Measurements from ENCODE around the gene LYAR.

The LYAR gene

DNA sequence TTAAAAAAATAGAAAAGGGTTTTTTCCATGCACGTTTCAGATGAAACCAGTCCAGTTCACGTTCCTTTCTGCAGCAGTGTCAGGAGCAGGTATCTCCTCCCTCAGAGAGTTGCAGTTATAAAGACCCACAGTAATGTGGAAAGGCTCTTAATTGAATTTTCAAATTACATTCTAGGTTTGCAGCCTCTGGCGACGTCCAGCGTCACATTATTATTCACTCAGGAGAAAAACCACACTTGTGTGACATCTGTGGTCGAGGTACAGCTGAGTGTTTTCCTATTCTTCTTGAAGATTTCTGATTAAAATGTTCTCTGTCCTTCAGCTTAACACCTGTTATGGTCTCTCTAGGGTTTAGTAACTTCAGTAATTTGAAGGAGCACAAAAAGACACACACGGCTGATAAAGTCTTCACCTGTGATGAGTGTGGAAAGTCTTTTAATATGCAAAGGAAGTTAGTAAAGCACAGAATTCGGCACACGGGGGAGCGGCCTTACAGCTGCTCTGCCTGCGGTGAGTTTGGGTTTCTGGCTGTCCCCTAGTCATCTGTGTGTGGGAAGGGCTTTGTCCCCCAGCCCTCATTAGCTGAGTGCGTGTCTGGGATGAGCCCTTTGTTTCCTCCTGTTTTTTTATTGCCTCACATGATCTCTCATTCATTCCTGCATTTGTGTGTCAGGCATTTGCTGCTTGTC lies 25.7 kb upstream of the LYAR start:
- no peak for DNase-seq

DNA sequence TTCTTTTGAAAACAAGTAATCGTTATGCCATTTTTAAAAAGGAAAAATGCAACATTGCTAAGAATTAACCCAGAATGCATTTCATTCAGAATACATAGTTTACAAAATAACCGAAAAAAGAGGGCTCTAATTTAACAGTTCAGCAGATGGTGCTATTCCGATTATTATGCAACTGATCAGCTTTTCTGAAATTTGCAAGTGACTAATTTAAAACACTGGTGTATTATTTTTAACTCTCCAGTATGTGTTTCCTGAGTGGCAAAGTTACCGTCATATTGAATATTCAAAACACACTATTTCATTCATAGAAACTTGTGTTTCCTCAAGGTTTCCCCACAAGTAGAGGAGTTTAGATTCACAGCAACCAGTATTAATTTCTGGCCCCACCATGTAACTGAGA lies 21.2 kb upstream of the LYAR start:
- no peak for DNase-seq

DNA sequence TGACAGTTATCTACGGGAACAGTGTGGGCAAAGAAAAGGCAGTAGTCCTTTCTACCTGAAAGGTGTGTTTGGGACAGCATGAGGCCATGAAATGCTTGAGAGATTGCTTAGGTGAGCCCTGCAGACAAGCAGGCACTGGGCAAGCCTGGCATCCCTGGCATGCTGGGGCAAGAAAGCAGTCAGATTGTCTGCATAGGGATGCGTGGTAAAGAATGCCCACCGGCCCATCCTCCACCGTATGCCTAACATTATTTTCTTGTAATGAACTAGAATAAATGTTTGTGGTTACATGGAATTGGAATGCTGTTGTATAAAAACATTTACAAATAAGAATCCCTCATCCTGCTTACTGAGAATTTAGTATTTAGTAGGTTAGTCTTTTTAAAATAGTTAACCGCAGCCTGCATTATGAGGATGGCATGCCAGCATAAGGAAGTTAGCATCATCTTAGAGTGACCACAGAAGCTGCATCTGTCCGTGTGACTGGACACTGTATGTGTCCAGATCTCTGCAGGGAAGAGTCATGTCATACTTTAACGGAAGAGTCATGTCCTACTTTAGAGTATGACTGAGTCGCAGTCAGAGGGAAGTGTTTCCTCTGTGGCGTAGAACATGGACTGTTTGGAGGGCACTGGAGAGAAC lies 19.0 kb upstream of the LYAR start:
- no peak for DNase-seq

DNA sequence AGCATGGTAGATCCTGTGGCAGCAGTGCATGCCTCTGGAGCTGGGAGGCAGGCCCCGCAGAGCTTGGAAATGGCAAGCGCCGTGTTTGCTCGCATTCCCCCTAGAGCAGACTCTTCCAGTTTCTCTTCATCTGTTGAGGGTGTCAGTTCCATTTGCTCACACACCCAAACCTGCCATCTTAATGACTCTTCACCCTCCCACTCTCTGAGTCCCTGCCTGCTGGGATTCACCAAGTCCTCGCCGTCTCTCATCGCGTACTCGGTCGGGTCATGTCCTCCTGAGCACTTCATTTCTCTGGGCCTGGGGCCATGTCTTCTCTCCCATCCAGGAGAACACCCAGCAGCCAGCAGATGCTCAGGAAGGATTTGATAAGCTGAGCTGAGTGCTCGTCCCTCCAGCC lies 17.0 kb upstream of the LYAR start:
- DNase-seq = no peak

DNA sequence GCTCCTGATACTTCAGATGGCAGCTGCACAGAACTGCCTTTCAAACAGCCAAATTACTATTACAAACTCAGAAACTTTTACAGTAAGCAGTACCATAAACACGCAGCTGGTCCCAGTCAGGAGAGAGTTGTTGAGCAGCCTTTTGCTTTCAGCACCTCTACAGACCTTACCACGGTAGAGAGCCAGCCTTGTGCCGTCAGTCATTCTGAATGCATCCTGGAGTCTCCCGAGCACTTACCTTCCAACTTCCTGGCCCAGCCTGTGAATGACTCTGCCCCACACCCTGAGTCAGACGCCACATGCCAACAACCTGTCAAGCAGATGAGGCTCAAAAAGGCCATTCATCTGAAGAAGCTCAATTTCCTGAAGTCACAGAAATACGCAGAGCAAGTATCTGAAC lies 12.5 kb upstream of the LYAR start:
- no peak for DNase-seq

DNA sequence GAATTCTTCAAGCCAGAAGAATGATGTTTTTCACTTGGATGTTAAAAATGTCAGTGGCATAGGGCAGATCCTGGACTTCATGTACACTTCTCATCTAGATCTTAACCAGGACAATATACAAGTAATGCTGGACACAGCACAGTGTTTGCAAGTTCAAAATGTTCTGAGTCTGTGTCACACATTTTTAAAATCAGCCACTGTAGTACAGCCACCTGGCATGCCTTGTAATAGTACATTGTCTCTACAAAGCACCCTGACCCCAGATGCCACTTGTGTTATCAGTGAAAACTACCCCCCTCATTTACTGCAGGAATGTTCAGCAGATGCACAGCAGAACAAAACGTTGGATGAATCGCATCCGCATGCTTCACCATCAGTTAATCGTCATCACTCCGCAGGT lies 12.0 kb upstream of the LYAR start:
- DNase-seq = no peak

DNA sequence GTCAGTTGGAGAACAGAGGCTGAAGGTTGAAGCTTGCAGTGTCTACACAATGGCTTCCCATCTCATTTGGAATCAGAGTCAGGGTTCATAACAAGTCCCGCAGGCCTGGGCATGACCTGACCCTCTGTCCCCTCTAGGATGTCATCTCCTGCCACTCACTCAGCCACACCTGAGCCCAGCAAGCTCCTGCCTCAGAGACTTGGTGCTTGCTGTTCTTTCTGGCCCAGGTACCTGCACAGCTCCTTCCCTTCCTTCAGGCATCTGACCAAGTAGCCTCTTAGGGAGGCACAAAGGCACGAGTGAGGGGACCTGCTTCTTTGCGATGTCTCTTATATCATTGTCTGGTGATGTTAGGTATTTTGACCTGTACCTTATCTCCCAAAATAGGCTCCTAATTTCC lies 9.1 kb upstream of the LYAR start:
- no peak for DNase-seq

DNA sequence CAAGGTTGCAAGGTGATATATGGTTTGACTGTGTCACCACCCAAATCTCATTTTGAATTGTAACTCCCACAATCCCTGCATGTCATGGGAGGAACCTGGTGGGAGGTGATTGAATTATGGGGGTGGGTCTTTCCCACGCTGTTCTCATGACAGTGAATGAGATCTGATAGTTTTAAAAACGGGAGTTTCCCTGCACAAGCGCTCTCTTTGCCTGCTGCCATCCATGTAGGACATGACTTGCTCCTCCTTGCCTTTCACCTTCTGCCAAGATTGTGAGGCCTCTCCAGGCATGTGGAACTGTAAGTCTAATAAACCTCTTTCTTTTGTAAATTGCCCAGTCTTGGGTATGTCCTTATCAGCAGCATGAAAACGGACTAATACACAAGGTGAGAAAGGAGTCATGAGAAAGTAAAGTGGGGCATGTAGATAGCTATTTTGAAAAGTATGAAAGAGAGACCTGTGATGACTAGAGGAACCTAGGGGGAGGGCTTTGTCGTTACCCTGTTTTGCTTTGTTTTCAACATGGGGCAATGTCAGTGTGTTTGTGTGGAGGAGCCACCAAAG lies 6.4 kb upstream of the LYAR start:
- no peak for DNase-seq

DNA sequence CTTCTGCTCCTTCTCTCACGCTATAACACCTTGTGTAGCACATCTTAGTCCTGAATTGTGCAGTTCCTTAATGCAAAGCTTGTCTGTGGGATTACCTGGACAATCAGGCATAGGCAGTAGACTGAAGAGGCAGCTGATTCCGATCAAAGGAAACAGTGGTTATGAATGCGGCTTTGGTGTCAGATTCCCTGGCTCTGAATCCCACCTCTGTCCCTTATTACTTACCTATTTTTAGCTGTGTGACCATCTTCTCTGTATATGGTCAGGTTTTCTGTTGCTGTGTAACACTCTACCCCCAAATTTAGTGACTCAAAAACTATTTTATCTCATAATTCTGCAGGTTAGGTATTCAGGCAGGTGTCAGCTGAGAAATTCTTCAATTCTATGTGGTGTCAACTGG lies 3.3 kb upstream of the LYAR start:
- no peak for DNase-seq

DNA sequence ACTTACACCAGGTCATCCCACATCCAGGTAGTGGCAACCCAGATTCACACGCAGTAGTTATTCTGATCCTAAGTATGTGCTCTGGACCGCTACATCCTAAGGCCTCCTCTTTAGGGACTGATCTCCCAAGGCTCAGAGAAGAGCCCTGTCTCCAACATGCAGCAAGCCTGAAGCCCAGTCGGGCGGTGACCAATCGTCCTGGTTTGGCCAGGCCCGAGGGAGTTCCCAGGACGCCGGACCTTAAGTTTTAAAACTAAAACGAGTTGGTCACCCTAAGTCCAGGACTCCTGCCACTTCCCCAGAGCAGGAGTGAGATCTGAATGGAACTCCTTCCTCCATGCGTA lies 385 bp downstream of the LYAR start:
- no peak for DNase-seq

DNA sequence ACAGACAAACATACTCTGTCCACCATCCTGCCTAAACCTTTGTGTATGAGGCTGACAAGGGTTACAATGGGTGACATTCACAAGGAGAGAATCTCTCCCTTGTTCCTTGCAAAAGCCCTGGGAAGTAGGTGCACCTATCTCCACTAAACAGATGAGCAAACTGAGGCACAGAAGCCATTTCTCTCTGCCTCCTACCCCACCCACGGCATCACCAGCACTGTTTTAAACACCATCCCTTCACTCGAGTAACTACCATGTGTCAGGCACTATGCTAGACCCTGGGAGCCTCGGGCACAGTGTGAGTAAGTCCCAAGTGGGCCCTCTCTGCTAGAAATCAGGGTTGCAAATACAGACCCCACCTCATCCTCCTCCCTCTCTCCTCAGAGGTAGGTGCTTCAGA lies 899 bp downstream of the LYAR start:
- no peak for DNase-seq

DNA sequence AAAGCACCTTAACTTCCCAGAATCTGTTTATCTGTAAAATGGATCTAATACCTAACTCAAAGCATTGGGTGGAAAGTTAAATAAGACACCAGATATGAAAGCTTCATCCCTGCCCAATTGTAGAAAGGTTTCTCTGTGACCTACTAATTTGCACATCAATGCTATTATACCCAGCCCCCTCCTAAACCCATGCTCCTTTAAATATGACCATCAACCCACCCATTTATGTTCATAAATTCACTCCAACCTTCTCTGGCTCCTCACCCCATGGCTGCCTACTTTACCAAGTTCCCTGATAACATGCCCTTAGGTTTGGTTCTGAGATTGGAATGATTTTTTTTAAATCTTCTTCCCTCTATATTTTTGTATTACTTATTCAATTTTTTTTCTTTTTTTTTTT lies 1.9 kb downstream of the LYAR start:
- DNase-seq = no peak

DNA sequence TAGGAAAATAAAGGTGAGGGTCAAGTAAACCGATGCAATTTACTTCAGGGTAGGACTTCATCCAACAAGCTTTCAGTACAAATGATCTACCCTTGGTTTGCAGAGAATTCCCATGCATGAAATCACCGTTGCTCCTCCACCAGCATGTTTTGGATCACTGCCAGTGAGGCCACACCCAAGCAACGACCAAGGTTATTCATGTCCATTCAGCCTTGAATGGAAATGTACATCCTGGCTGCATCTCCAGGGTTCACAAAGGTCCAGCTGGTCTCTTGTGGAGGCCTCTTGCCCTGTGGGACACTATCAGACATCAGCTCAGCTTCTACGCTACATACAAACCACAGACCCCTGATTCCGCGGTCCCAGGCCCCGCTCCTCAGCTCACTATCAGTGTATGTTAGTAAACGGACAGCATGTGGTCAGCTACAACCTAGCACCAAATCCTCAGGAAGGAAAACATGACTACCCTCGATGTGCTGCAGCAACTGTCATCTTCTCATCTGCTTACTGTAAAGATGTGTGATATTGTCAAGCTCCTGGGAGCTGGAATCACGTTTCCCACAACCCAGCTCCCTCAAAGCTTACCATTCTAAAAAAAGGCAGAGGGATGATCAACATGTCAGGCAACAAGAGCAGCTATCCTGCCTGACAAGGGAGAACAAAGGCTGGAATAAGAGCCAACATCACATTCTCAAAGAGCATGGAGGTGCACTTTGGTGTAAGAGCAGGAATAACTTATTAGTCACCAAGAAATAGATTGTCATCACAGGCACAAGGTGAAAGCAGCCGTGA lies 4.9 kb downstream of the LYAR start:
- DNase-seq = no peak

DNA sequence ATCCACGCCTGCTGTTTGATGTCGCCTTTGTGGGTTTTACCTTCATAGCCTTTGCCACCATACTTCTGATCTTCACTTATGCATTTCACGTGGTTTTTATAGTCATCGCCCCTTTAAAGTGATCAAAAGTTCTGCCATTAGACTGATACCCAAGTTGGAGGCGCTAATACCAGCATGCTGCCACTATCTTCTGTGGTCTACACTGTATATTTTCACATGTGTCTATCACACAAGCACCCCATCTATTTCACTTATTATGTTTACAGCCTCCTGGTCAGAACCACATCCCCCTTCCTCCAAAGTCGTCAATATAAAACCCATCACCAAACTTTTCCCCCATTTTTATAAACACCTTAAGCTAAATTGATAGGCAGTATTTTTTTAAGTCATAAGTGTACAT lies 8.2 kb downstream of the LYAR start:
- no peak for DNase-seq

DNA sequence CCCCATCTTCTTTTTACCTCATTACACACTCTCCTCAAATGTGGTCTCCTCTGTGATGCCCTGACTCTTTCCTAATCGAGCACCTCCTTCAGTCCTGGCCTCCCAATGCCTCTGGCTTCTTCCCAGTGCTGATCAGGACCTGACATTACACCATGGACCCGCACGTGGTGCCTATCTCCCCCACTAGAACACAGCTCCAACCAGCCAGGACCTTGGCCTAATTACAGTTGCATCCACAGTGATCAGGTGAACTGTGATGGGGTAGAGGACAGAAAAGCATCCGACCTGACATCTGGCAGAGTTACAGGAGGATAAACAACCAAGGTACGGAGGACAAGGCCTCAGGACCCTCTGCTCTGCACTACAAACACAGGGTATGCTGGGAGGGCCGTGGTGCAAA lies 12.4 kb downstream of the LYAR start:
- DNase-seq = no peak

DNA sequence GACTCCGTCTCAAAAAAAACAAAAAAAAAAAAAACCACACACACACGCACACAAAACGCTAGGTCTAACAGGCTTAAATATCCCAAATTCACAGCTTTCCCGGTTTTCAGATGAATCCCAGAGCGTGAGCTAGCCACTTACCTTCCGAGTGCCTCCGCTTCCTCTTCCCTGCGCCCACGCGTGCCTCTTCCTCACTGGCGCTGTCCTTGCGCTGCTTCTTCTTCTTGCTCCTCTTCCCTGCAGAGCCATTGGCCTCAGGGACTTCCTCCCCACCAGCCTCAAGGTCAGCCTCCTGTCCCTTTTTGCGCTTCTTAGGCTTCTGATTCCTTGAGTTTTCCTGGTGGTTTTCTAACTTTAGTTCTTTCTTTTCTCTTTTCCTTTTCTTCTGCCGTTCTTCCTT lies 15.7 kb downstream of the LYAR start:
- no peak for DNase-seq

DNA sequence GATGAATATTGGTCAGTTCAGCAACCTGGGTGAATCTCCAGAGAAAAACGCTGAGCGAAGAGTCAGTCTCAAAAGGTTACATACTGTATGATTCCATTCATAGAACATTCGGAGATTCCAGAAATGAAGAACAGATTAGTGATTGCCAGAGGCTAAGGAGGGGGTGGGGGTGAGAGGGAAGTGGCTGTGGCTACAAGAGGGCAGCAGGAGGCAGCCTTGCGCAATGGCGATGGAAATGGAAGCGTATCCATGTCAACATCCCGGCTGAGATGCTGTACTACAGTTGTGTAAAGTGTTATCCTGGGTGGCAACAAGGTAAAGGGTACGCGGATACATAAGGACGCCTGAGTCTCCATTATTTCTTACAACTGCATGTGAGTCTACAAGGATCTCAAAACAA lies 18.0 kb downstream of the LYAR start:
- no peak for DNase-seq

DNA sequence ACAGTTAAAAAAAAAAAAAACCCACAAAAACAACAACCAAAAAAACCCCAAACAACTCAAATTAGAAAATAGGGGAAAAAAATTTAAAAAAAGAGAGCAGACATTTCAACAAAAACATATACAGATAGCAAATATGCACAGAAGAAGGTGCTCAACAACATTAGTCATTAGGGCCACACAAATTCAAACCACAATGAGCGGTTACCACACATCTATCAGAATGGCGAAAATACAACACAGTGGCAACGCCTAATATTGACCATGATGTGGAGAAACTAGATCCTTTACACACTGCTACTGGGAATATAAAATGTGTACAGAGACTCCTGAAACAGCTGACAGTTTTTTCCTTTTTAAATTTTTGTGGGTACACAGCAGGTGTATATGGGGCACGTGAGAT lies 19.4 kb downstream of the LYAR start:
- DNase-seq = no peak

DNA sequence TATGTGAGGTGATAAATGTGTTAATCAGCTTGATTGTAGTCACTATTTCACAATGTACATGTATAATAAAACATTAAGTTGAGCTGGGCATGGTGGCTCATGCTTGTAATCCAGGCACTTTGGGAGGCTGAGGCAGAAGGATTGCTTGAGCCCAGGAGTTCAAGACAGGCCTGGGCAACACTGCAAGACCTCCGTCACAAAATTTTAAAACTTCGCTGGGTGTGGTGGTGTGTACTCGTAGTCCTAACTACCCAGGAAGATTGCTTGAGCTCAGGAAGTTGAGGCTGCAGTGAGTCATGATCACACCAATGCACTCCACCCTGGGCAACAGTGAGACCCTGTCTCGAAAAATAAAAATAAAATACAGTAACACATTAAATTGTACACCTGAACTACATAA lies 20.1 kb downstream of the LYAR start:
- DNase-seq = no peak

DNA sequence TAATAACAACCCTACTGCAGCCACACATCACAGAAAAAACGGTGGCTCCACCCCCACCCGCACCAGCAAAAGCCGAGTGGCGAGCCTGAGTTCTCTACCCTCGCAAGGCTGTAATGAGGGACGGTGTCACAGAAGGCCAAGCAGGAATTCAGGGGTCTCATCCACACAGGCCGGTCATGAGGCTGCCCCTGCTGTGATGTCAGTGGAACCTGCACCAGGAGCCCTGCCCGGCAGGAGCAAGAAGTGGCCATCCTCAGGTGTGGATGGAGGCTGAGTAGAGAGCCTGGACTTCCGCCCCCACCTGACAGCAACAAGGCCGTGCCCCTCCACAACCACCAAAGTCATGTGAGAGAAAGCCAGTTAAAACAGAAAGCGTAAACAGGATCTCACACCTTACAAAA lies 20.6 kb downstream of the LYAR start:
- DNase-seq = no peak

DNA sequence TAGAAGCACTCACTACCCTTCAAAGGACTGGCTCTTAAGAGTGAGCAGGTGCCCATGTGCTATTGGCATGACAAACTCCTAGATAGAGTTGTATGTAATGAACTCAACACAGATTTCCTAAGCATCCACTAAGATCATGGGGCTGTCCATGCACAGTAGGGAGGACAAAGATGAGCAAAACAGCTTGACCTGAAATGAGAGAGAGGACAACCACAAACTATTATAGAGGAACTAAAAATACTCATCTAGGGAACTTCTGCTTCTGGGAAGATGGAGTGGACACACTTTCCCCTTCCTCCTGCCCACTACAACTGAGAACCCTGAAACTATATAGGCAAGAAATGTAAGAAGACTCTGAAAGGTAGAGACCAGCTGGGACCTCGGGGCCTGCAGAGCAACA lies 21.2 kb downstream of the LYAR start:
- no peak for DNase-seq

DNA sequence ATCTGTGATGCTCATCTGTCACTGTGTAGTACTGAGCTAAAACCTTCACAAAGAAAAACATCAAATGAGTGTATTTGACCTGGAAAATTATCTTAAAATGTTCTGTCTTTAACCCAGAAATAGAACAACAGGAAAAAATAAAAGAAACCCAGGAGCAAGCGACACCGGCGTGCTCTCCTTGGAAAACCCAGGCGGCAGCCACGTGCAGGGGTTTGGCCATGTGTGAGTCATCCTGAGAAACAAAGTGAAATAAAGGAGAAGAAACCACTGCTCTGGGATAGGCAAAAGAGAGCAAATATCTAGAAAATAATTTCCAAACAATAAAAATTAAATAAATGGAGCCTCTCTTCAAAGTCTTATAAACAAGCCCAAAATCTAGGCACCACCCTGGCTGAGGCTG lies 22.0 kb downstream of the LYAR start:
- no peak for DNase-seq

DNA sequence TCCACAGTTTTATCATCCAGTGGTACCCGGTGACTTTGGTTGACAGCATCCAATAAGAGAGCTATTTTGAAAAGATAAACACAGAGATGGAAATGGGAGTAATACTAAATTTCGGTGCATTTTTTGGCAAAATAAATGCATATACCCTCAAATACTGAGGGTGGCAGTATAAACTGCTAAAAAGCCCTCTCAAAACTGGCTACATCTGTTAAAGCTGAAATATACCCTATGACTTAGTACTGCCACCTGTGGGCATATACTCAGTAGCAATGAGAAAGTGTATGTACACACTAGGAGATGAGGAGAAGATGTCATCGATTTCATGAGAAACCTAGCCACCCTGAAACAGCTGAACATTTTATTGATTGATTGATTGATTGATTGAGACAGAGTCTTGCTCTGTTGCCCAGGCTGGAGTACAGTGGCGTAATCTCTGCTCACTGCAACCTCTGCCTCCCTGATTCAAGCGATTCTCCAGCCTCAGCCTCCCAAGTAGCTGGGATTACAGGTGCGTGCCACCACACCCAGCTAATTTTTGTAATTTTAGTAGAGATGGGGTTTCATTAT lies 29.7 kb downstream of the LYAR start:
- no peak for DNase-seq

All from stimulated activated CD4-positive, alpha-beta T cell treated with anti-CD3 and anti-CD28 coated beads, Interleukin-4, amount 100 ng/mL, for 1 hour (primary cell).